Smooth muscle cell (in vitro differentiated cells): ENCODE data around the gene CATSPERB. TPM values are rescaled to one million over a fixed set of nuclear protein-coding genes. Genes with fewer than 3 reads are reported as not detected.
"Not testable (repeated sequence)": the region's sequence is repeated elsewhere in the genome, so short reads cannot be mapped to it uniquely, and the experiment has no call there.

Source experiments
- DNase-seq: peaks from one replicate; lab custom pipeline; 2025; ENCODE audit not compliant: unreplicated experiment; lab: John Stamatoyannopoulos, UW
- H2AFZ ChIP-seq: fragments of 200-600 bp; sonication (generic); 2 replicates; pipeline ENCODE4 v1.6.0; 2016; ENCODE audit warnings: antibody characterized with exemption, low read depth, mild to moderate bottlenecking
- H3F3A ChIP-seq: fragments of 200-600 bp; sonication (generic); 2 replicates; pipeline ENCODE4 v1.6.0; 2017; ENCODE audit warnings: antibody characterized with exemption, low read depth
- H3K27ac ChIP-seq: fragments of 200-600 bp; sonication (generic); 2 replicates; pipeline ENCODE4 v1.5.1; 2016; ENCODE audit warnings: low read depth, mild to moderate bottlenecking
- H3K27me3 ChIP-seq: fragments of 200-600 bp; sonication (generic); 2 replicates; pipeline ENCODE4 v1.6.1; 2016; ENCODE audit warnings: low read depth, mild to moderate bottlenecking
- H3K36me3 ChIP-seq: fragments of 200-600 bp; sonication (generic); 2 replicates; pipeline ENCODE4 v1.5.1; 2016; ENCODE audit warnings: low read depth
- H3K4me1 ChIP-seq: fragments of 200-600 bp; sonication (generic); 2 replicates; pipeline ENCODE4 v1.5.1; 2016; ENCODE audit warnings: low read depth
- H3K4me2 ChIP-seq: fragments of 200-600 bp; sonication (generic); 2 replicates; pipeline ENCODE4 v1.6.0; 2016; ENCODE audit warnings: mild to moderate bottlenecking
- H3K4me3 ChIP-seq: fragments of 200-600 bp; sonication (generic); 2 replicates; pipeline ENCODE4 v1.5.1; 2016; ENCODE audit warnings: mild to moderate bottlenecking
- H3K79me2 ChIP-seq: fragments of 200-600 bp; sonication (generic); 2 replicates; pipeline ENCODE4 v1.6.0; 2016; ENCODE audit warnings: low read depth, mild to moderate bottlenecking
- H3K9ac ChIP-seq: fragments of 200-600 bp; sonication (generic); 2 replicates; pipeline ENCODE4 v1.6.0; 2016; ENCODE audit warnings: low read depth
- H3K9me3 ChIP-seq: fragments of 200-600 bp; sonication (generic); replicated peaks from 2 replicates; pipeline ENCODE4 v1.5.1; 2016; ENCODE audit warnings: low read depth
- H4K20me1 ChIP-seq: fragments of 200-600 bp; sonication (generic); 2 replicates; pipeline ENCODE4 v1.6.0; 2016; ENCODE audit warnings: low read depth
- WGBS: methylation state at CpG from one replicate; pipeline ENCODE4 v1.1.7; 2016; ENCODE audit warnings: low lambda C conversion rate; 5-methylcytosine and 5-hydroxymethylcytosine counted together
- polyA plus RNA-seq: library from polyadenylated mRNA; unstranded; fragments of >200 nt; fragmentation: Nextera tagmentation; extraction: Ambion mirVana; gene quantifications from 2 replicates; pipeline ENCODE4 v1.2.1, GENCODE V29; 2016
- total RNA-seq: library from RNA; depleted of rRNA; stranded (reverse); fragments of >200 nt; gene quantifications from 2 replicates; pipeline ENCODE4 v1.2.3, GENCODE V29; 2014
- TF ChIP-seq, protein P1 (sequence below): fragments of 200-600 bp; sonication (generic); IDR thresholded peaks from 2 replicates; pipeline ENCODE4 v1.5.1; 2017; ENCODE audit warnings: borderline replicate concordance, mild to moderate bottlenecking, antibody characterized with exemption; ENCODE audit not compliant: insufficient read depth, poor library complexity, severe bottlenecking

The CATSPERB gene
- total and polyA plus RNA-seq, 2 experiments from 2014 or later: 0.18 TPM; not detected in 1

- DNase-seq: no peak
- no peaks in the 10 kb centered on the region for H3K27me3 ChIP-seq
- H4K20me1 ChIP-seq: no peaks in the 10 kb centered on the region
- H3K9me3 ChIP-seq: no peaks in the 10 kb centered on the region
- H3K79me2 ChIP-seq: no peaks in the 10 kb centered on the region
- no peak overlapping the region for H3K27ac ChIP-seq
- no peaks in the 10 kb centered on the region for H3K4me1 ChIP-seq
- no peak overlapping the region for H3K4me3 ChIP-seq
- H3K9ac ChIP-seq: no peak overlapping the region
- no peak overlapping the region for H3K4me2 ChIP-seq
- 73% methylated on average over 2 of the region's 3 CpGs for WGBS
- no peak overlapping the region for H2AFZ ChIP-seq
- TF ChIP-seq, protein P1, sequence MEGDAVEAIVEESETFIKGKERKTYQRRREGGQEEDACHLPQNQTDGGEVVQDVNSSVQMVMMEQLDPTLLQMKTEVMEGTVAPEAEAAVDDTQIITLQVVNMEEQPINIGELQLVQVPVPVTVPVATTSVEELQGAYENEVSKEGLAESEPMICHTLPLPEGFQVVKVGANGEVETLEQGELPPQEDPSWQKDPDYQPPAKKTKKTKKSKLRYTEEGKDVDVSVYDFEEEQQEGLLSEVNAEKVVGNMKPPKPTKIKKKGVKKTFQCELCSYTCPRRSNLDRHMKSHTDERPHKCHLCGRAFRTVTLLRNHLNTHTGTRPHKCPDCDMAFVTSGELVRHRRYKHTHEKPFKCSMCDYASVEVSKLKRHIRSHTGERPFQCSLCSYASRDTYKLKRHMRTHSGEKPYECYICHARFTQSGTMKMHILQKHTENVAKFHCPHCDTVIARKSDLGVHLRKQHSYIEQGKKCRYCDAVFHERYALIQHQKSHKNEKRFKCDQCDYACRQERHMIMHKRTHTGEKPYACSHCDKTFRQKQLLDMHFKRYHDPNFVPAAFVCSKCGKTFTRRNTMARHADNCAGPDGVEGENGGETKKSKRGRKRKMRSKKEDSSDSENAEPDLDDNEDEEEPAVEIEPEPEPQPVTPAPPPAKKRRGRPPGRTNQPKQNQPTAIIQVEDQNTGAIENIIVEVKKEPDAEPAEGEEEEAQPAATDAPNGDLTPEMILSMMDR: no peak
- H3F3A ChIP-seq: no peaks in the 10 kb centered on the region
- H3K36me3 ChIP-seq: no peaks in the 10 kb centered on the region
These were observed 125.0 kb downstream of the CATSPERB start for GRCh38 chr14:91606851-91607250.

DNA sequence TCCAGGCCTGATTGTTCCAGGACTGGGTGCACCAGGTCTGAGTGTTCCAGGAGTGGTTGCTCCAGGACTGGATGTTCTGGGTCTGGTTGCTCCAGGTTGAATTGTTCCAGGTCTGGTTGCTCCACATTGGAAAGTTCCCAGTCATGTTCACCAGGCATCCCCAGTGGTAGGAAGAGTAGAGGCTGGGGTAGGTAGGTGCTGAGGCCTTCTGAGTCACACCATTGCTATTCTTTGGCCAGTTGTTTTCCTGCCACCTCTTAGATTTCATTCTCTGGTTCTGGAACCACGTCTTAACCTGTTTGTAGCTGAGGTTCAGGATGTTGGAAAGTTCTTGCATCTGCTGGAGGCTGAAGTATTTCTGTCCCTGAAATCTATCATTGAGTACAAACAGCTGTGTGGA lies 127.3 kb downstream of the CATSPERB start:
- not testable (repeated sequence) for H3K27ac ChIP-seq, H4K20me1 ChIP-seq, H3F3A ChIP-seq, H3K4me3 ChIP-seq, H3K9ac ChIP-seq, H3K79me2 ChIP-seq, DNase-seq, H3K36me3 ChIP-seq, H3K9me3 ChIP-seq, H3K27me3 ChIP-seq, H3K4me2 ChIP-seq, H2AFZ ChIP-seq, H3K4me1 ChIP-seq
- 70% methylated on average over 1 of the region's 1 CpG for WGBS

- Histone ChIP-seq H4K20me1 (no peaks in the 10 kb centered on the region), H3K9me3 (no peaks in the 10 kb centered on the region), H3K4me1 (no peaks in the 10 kb centered on the region), H3K36me3 (no peaks in the 10 kb centered on the region), H3K27ac (no peak overlapping the region), H3K79me2 (no peaks in the 10 kb centered on the region), H3K4me2 (no peak overlapping the region), H3K9ac (no peak overlapping the region), H3F3A (no peaks in the 10 kb centered on the region), H3K27me3 (no peaks in the 10 kb centered on the region), H3K4me3 (no peak overlapping the region), H2AFZ (no peak overlapping the region)
- 94% methylated on average over 4 of the region's 4 CpGs for WGBS
- TF ChIP-seq, protein P1: no peak
- DNase-seq: no peak
These were observed 131.9 kb downstream of the CATSPERB start for GRCh38 chr14:91599994-91600393.

DNA sequence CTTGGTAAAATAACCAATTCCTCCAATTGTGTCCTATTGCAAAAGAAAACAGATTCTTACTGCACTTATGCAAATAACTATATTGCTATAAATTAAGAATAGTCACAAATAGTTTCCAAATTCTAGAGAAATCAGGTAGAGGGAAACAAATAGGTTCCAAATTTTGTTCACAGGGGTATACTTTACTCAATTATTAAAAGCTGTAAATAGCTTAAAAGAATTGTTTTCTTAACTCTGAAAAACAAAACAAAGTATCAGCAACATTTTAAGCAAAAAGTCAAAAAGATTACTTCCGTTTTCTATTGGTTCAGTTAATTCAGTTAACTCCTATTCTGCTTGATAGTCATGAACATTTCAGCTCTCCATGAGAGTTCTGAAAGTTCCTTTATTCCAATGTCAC lies 136.2 kb downstream of the CATSPERB start:
- no peaks in the 10 kb centered on the region for H4K20me1 ChIP-seq
- TF ChIP-seq, protein P1: no peak
- no peak overlapping the region for H3K4me3 ChIP-seq
- no peak overlapping the region for H2AFZ ChIP-seq
- no peak for DNase-seq
- no peaks in the 10 kb centered on the region for H3K36me3 ChIP-seq
- no peaks in the 10 kb centered on the region for H3K27me3 ChIP-seq
- H3K4me1 ChIP-seq: no peaks in the 10 kb centered on the region
- H3F3A ChIP-seq: no peaks in the 10 kb centered on the region
- no peaks in the 10 kb centered on the region for H3K9me3 ChIP-seq
- H3K27ac ChIP-seq: no peak overlapping the region
- no peak overlapping the region for H3K4me2 ChIP-seq
- 85% methylated on average over 1 of the region's 1 CpG for WGBS
- H3K9ac ChIP-seq: no peak overlapping the region
- H3K79me2 ChIP-seq: no peaks in the 10 kb centered on the region

DNA sequence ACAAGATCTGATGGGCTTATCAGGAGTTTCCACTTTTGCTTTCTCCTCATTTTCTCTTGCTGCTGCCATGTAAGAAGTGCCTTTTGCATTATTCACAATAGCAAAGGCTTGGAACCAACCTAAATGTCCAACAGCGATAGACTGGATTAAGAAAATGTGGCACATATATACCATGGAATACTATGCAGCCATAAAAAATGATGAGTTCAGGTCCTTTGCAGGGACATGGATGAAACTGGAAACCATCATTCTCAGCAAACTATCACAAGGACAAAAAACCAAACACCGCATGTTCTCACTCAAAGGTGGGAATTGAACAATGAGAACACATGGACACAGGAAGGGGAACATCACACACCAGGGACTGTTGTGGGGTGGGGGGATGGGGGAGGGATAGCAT lies 137.9 kb downstream of the CATSPERB start:
- not testable (repeated sequence) for H3K4me1 ChIP-seq, H3K27me3 ChIP-seq, DNase-seq, H3F3A ChIP-seq, H4K20me1 ChIP-seq, H3K36me3 ChIP-seq, H3K9ac ChIP-seq, H2AFZ ChIP-seq, H3K79me2 ChIP-seq, H3K9me3 ChIP-seq, H3K27ac ChIP-seq, H3K4me2 ChIP-seq, H3K4me3 ChIP-seq
- WGBS: 94% methylated on average over 2 of the region's 2 CpGs
